ENCODE measurements around the gene PPAN. TPM values are rescaled to one million over a fixed set of nuclear protein-coding genes. Genes with fewer than 3 reads are reported as not detected.
A peak's percentile ranks its signal among the peaks of the same experiment; 100 is the strongest.

The PPAN gene
- total and polyA plus RNA-seq, 2 donors: 31.5 to 54.9 TPM

- Histone ChIP-seq H3K27ac (ENCODE audit: low read depth in 1 of 2, low read length in 1 of 2) (no peak overlapping the region), H3K27me3 (ENCODE audit: control insufficient read depth in 2 of 2, insufficient read depth in 1 of 2, low read length in 1 of 2) (peaks cover 0 to 3% of the 10 kb centered on the region in 2 donors), H3K4me1 (ENCODE audit: control insufficient read depth in 2 of 2, insufficient read depth in 2 of 2, low read length in 2 of 2) (no peaks in the 10 kb centered on the region), H3K9me3 (ENCODE audit: control insufficient read depth in 2 of 2, insufficient read depth in 1 of 2, low read length in 1 of 2) (peaks cover 0 to 9% of the 10 kb centered on the region in 2 donors), H3K4me3 (ENCODE audit: low read length in 2 of 2) (no peak overlapping the region), H3K36me3 (ENCODE audit: control insufficient read depth in 2 of 2, insufficient read depth in 2 of 2, low read length in 1 of 2) (no peaks in the 10 kb centered on the region)
- WGBS: 86% methylated on average over 8 of the region's 8 CpGs
- no peak for DNase-seq (ENCODE audit: low read depth in 6 of 9, low spot score in 9 of 9)
These were observed 27.8 kb upstream of the PPAN start for GRCh38 chr19:10078329-10078728.

DNA sequence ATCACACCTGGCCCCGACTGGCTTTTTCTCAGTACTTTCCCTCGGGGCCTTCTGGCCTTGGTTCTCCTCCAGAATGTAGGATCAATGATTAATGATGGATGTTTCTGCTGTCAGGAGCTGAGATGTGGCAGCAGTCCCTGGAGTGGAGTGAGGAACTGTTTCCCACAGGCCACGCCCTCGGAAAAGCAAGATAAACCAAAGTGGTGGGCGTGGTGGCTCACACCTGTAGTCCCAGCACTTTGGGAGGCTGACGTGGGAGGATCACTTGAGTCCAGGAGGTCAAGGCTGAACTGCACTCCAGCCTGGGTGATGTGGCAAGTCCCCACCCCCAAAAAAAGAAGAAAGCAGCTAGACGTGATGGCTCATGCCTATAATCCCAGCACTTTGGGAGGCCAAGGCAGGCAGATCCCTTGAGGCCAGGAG lies 27.1 kb upstream of the PPAN start:
- H3K4me3 ChIP-seq (ENCODE audit: low read length in 2 of 2): no peak overlapping the region
- H3K27me3 ChIP-seq (ENCODE audit: control insufficient read depth in 2 of 2, insufficient read depth in 1 of 2, low read length in 1 of 2): peaks cover 0 to 3% of the 10 kb centered on the region in 2 donors
- 91% methylated on average over 7 of the region's 7 CpGs for WGBS
- no peaks in the 10 kb centered on the region for H3K36me3 ChIP-seq (ENCODE audit: control insufficient read depth in 2 of 2, insufficient read depth in 2 of 2, low read length in 1 of 2)
- H3K4me1 ChIP-seq (ENCODE audit: control insufficient read depth in 2 of 2, insufficient read depth in 2 of 2, low read length in 2 of 2): no peaks in the 10 kb centered on the region
- H3K9me3 ChIP-seq (ENCODE audit: control insufficient read depth in 2 of 2, insufficient read depth in 1 of 2, low read length in 1 of 2): peaks cover 0 to 2% of the 10 kb centered on the region in 2 donors
- no peak for DNase-seq (ENCODE audit: low read depth in 6 of 9, low spot score in 9 of 9)
- no peak overlapping the region for H3K27ac ChIP-seq (ENCODE audit: low read depth in 1 of 2, low read length in 1 of 2)

DNA sequence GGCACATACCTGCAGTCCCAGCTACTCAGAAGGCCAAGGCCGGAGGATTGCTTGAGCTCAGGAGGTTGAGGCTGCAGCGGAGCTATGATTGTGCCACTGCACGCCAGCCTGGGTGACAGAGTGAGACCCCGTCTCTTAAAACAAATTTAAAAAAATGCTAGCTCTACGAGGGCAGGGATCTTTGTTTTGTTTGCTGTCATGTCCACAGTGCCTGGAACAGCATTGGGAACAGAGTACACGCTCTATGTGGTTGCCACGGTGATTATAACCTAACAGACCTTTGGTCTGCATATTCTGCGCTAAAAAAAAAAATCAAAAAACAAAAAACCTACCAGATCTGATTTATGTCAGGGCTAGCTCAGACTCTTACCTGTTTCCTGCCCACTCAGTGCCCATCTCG lies 22.3 kb upstream of the PPAN start:
- Histone ChIP-seq H3K4me3 (ENCODE audit: low read length in 2 of 2) (no peak overlapping the region), H3K9me3 (ENCODE audit: control insufficient read depth in 2 of 2, insufficient read depth in 1 of 2, low read length in 1 of 2) (no peaks in the 10 kb centered on the region), H3K27me3 (ENCODE audit: control insufficient read depth in 2 of 2, insufficient read depth in 1 of 2, low read length in 1 of 2) (no peaks in the 10 kb centered on the region), H3K27ac (ENCODE audit: low read depth in 1 of 2, low read length in 1 of 2) (no peak overlapping the region), H3K36me3 (ENCODE audit: control insufficient read depth in 2 of 2, insufficient read depth in 2 of 2, low read length in 1 of 2) (peaks cover 0 to under 1% of the 10 kb centered on the region in 2 donors), H3K4me1 (ENCODE audit: control insufficient read depth in 2 of 2, insufficient read depth in 2 of 2, low read length in 2 of 2) (peaks cover 12 to 17% of the 10 kb centered on the region in 2 donors)
- DNase-seq (ENCODE audit: low read depth in 6 of 9, low spot score in 9 of 9): no peak
- WGBS: 86% methylated on average over 9 of the region's 9 CpGs

GRCh38 chr19:10084803-10085202 lies 21.4 kb upstream of the PPAN start:
- WGBS: 89% methylated on average over 3 of the region's 3 CpGs
- no peak overlapping the region for H3K4me3 ChIP-seq (ENCODE audit: low read length in 2 of 2)
- no peak overlapping the region for H3K27ac ChIP-seq (ENCODE audit: low read depth in 1 of 2, low read length in 1 of 2)
- no peaks in the 10 kb centered on the region for H3K9me3 ChIP-seq (ENCODE audit: control insufficient read depth in 2 of 2, insufficient read depth in 1 of 2, low read length in 1 of 2)
- peaks cover 8 to 9% of the 10 kb centered on the region in 2 donors for H3K36me3 ChIP-seq (ENCODE audit: control insufficient read depth in 2 of 2, insufficient read depth in 2 of 2, low read length in 1 of 2)
- no peaks in the 10 kb centered on the region for H3K27me3 ChIP-seq (ENCODE audit: control insufficient read depth in 2 of 2, insufficient read depth in 1 of 2, low read length in 1 of 2)
- no peak for DNase-seq (ENCODE audit: low read depth in 6 of 9, low spot score in 9 of 9)
- H3K4me1 ChIP-seq (ENCODE audit: control insufficient read depth in 2 of 2, insufficient read depth in 2 of 2, low read length in 2 of 2): peaks cover 12 to 17% of the 10 kb centered on the region in 2 donors

- peak in 8 of 9 donors; percentile 65 to 92 (median 82) for DNase-seq (ENCODE audit: low read depth in 6 of 9, low spot score in 9 of 9)
- 6% methylated on average over 81 of the region's 81 CpGs for WGBS
- Histone ChIP-seq H3K27me3 (ENCODE audit: control insufficient read depth in 2 of 2, insufficient read depth in 1 of 2, low read length in 1 of 2) (no peaks in the 10 kb centered on the region), H3K9me3 (ENCODE audit: control insufficient read depth in 2 of 2, insufficient read depth in 1 of 2, low read length in 1 of 2) (no peaks in the 10 kb centered on the region), H3K36me3 (ENCODE audit: control insufficient read depth in 2 of 2, insufficient read depth in 2 of 2, low read length in 1 of 2) (peaks cover 11 to 13% of the 10 kb centered on the region in 2 donors), H3K27ac (ENCODE audit: low read depth in 1 of 2, low read length in 1 of 2) (peak within 1 kb of the TSS; percentile 64 to 78), H3K4me3 (ENCODE audit: low read length in 2 of 2) (peak within 1 kb of the TSS; percentile 74 to 97), H3K4me1 (ENCODE audit: control insufficient read depth in 2 of 2, insufficient read depth in 2 of 2, low read length in 2 of 2) (peaks cover 12 to 17% of the 10 kb centered on the region in 2 donors)
These were observed 20.2 kb upstream of the PPAN start, which contains the start of gene SHFL for GRCh38 chr19:10085641-10086590. Gene SHFL (plus strand): TSS chr19:10086317. CDS start chr19:10086428, 111 bp downstream.

DNA sequence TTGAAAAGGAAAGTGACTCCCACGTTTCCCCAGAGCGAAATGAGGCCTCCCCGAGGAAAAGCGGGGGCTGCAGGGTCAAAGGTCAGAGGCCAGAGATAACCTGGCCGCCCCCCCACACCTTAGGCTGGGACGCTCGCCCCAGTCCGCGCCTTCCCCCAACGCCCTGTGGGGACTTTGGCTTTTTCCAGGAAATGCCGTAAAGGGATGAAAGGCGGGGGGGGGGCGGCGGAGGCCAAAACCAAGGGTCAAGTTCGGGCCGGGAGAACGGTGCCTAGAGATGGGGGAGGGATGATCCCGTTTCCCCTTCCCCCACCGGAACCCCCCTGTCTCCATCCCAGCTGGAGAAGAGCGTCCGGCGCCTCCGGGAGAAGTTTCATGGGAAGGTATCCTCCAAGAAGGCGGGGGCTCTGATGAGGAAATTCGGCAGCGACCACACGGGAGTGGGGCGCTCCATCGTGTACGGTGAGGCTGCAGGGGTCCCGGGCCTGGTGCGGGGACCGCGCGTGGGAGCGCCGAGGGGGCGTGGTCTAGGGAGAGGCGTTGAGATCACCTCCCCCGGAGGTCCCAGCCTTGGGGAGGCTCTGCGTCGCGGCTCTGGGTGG lies 19.5 kb upstream of the PPAN start:
- peaks cover 11 to 21% of the 10 kb centered on the region in 2 donors for H3K36me3 ChIP-seq (ENCODE audit: control insufficient read depth in 2 of 2, insufficient read depth in 2 of 2, low read length in 1 of 2)
- H3K9me3 ChIP-seq (ENCODE audit: control insufficient read depth in 2 of 2, insufficient read depth in 1 of 2, low read length in 1 of 2): no peaks in the 10 kb centered on the region
- H3K27ac ChIP-seq (ENCODE audit: low read depth in 1 of 2, low read length in 1 of 2): peak overlapping the region; percentile 64 to 78
- H3K27me3 ChIP-seq (ENCODE audit: control insufficient read depth in 2 of 2, insufficient read depth in 1 of 2, low read length in 1 of 2): no peaks in the 10 kb centered on the region
- H3K4me3 ChIP-seq (ENCODE audit: low read length in 2 of 2): peak overlapping the region; percentile 74 to 97
- peaks cover 12 to 17% of the 10 kb centered on the region in 2 donors for H3K4me1 ChIP-seq (ENCODE audit: control insufficient read depth in 2 of 2, insufficient read depth in 2 of 2, low read length in 2 of 2)
- peak in 3 of 9 donors; percentile 17 to 43 (median 32) for DNase-seq (ENCODE audit: low read depth in 6 of 9, low spot score in 9 of 9)
- WGBS: 6% methylated on average over 43 of the region's 43 CpGs

DNA sequence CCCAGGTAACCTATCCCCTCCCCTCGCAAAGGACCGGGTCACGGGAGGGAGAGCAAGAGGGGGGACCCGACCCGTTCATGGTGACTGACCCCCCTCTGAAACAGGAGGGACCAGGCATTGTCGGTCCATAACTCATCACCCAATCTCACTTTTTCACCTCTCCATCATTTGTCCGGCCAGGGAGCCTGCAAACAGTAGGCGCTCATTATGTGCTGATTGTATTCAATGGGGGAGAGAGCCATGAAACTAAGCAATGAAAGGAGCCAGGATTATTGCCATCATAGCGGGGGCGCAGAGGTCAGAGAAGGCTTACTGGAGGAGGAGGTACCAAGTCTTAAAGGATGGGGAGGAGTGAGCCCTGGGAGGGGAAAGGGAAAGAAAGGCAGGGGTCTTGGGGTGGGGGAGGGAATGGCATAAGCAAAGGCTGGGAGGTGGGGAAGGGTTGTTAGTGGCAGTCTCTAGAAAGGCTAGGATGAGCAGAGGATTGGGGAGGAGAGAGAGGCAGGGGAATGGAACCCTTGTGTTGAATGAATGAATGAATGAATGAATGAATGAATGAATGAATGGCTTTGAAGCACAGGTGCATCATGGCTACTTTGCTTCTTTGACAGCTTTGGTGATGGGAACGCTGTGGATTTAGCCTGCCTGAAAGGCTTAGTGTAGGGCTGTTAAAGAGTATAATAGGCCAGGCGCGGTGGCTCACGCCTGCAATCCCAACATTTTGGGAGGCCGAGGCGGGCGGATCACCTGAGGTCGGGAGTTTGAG lies 18.7 kb upstream of the PPAN start:
- WGBS: 96% methylated on average over 18 of the region's 18 CpGs
- no peak overlapping the region for H3K27ac ChIP-seq (ENCODE audit: low read depth in 1 of 2, low read length in 1 of 2)
- no peak for DNase-seq (ENCODE audit: low read depth in 6 of 9, low spot score in 9 of 9)
- peak overlapping the region in 1 of 2 donors; percentile 97 for H3K4me3 ChIP-seq (ENCODE audit: low read length in 2 of 2)
- H3K36me3 ChIP-seq (ENCODE audit: control insufficient read depth in 2 of 2, insufficient read depth in 2 of 2, low read length in 1 of 2): peaks cover 16 to 26% of the 10 kb centered on the region in 2 donors
- H3K27me3 ChIP-seq (ENCODE audit: control insufficient read depth in 2 of 2, insufficient read depth in 1 of 2, low read length in 1 of 2): no peaks in the 10 kb centered on the region
- peaks cover 12 to 17% of the 10 kb centered on the region in 2 donors for H3K4me1 ChIP-seq (ENCODE audit: control insufficient read depth in 2 of 2, insufficient read depth in 2 of 2, low read length in 2 of 2)
- no peaks in the 10 kb centered on the region for H3K9me3 ChIP-seq (ENCODE audit: control insufficient read depth in 2 of 2, insufficient read depth in 1 of 2, low read length in 1 of 2)

- no peak for DNase-seq (ENCODE audit: low read depth in 6 of 9, low spot score in 9 of 9)
- H3K9me3 ChIP-seq (ENCODE audit: control insufficient read depth in 2 of 2, insufficient read depth in 1 of 2, low read length in 1 of 2): no peaks in the 10 kb centered on the region
- H3K36me3 ChIP-seq (ENCODE audit: control insufficient read depth in 2 of 2, insufficient read depth in 2 of 2, low read length in 1 of 2): peaks cover 23 to 27% of the 10 kb centered on the region in 2 donors
- no peaks in the 10 kb centered on the region for H3K27me3 ChIP-seq (ENCODE audit: control insufficient read depth in 2 of 2, insufficient read depth in 1 of 2, low read length in 1 of 2)
- 99% methylated on average over 6 of the region's 6 CpGs for WGBS
- H3K4me3 ChIP-seq (ENCODE audit: low read length in 2 of 2): no peak overlapping the region
- peaks cover 12 to 17% of the 10 kb centered on the region in 2 donors for H3K4me1 ChIP-seq (ENCODE audit: control insufficient read depth in 2 of 2, insufficient read depth in 2 of 2, low read length in 2 of 2)
- no peak overlapping the region for H3K27ac ChIP-seq (ENCODE audit: low read depth in 1 of 2, low read length in 1 of 2)
These were observed 17.1 kb upstream of the PPAN start for GRCh38 chr19:10088949-10089554.
